ENCODE measurements around the gene C5orf47.

Gene C5orf47

GRCh38 chr5:173962436-173962972 lies 26.5 kb upstream of the C5orf47 start:
- Histone ChIP-seq H4K20me1 (ENCODE audit: insufficient read depth, low read length) (no peaks in the 10 kb centered on the region), H2AFZ (ENCODE audit: low read length) (no peak overlapping the region), H3K4me3 (ENCODE audit: low read length) (no peak overlapping the region), H3K9me3 (replicated peaks; ENCODE audit: insufficient read depth, low read length) (no peaks in the 10 kb centered on the region), H3F3A (ENCODE audit: insufficient read depth, low read length) (peaks cover 28% of the 10 kb centered on the region), H3K9me2 (replicated peaks; ENCODE audit: insufficient read depth, low read length) (no peaks in the 10 kb centered on the region), H3K4me2 (ENCODE audit: low read depth, low read length) (no peak overlapping the region), H3K9ac (ENCODE audit: low read length) (no peak overlapping the region), H3K36me3 (replicated peaks; ENCODE audit: insufficient read depth, low read length) (peaks cover 6% of the 10 kb centered on the region; the same call in 1 of the 2 replicates), H3K4me1 (ENCODE audit: low read length) (no peaks in the 10 kb centered on the region), H3K79me2 (ENCODE audit: low read length) (peaks cover 14% of the 10 kb centered on the region), H3K27ac (ENCODE audit: low read length) (no peak overlapping the region), H3K27me3 (replicated peaks; ENCODE audit: insufficient read depth, low read length) (no peaks in the 10 kb centered on the region)
- no peak for DNase-seq
- no peak for TF ChIP-seq EZH2phosphoT487 (IDR thresholded peaks at IDR 0.05; ENCODE audit: low read length)
- TF ChIP-seq EZH2 (optimal IDR thresholded peaks at IDR 0.05; ENCODE audit: low read depth, low read length) = no peak
- no peak for TF ChIP-seq CTCF (IDR thresholded peaks at IDR 0.05; ENCODE audit: low read length)

GRCh38 chr5:173963182-173963838 lies 25.7 kb upstream of the C5orf47 start:
- no peak for TF ChIP-seq EZH2 (optimal IDR thresholded peaks at IDR 0.05; ENCODE audit: low read depth, low read length)
- no peak for TF ChIP-seq CTCF (IDR thresholded peaks at IDR 0.05; ENCODE audit: low read length)
- TF ChIP-seq EZH2phosphoT487 (IDR thresholded peaks at IDR 0.05; ENCODE audit: low read length) = no peak
- Histone ChIP-seq H3K36me3 (replicated peaks; ENCODE audit: insufficient read depth, low read length) (peaks cover 6% of the 10 kb centered on the region; the same call in 1 of the 2 replicates), H3F3A (ENCODE audit: insufficient read depth, low read length) (peaks cover 28% of the 10 kb centered on the region), H3K4me1 (ENCODE audit: low read length) (no peaks in the 10 kb centered on the region; the same call in 1 of the 2 replicates), H3K79me2 (ENCODE audit: low read length) (peaks cover 8% of the 10 kb centered on the region; the same call in 1 of the 2 replicates), H3K9me2 (replicated peaks; ENCODE audit: insufficient read depth, low read length) (no peaks in the 10 kb centered on the region), H3K9ac (ENCODE audit: low read length) (no peak overlapping the region), H3K4me2 (ENCODE audit: low read depth, low read length) (no peak overlapping the region), H3K27me3 (replicated peaks; ENCODE audit: insufficient read depth, low read length) (no peaks in the 10 kb centered on the region), H3K27ac (ENCODE audit: low read length) (no peak overlapping the region), H2AFZ (ENCODE audit: low read length) (no peak overlapping the region), H3K9me3 (replicated peaks; ENCODE audit: insufficient read depth, low read length) (no peaks in the 10 kb centered on the region), H3K4me3 (ENCODE audit: low read length) (no peak overlapping the region), H4K20me1 (ENCODE audit: insufficient read depth, low read length) (no peaks in the 10 kb centered on the region)
- DNase-seq = no peak

GRCh38 chr5:173963867-173964441 lies 25.0 kb upstream of the C5orf47 start:
- Histone ChIP-seq H3K4me1 (ENCODE audit: low read length) (no peaks in the 10 kb centered on the region; the same call in 1 of the 2 replicates), H3K9ac (ENCODE audit: low read length) (no peak overlapping the region), H3F3A (ENCODE audit: insufficient read depth, low read length) (peaks cover 28% of the 10 kb centered on the region), H2AFZ (ENCODE audit: low read length) (no peak overlapping the region), H3K27ac (ENCODE audit: low read length) (no peak overlapping the region), H3K36me3 (replicated peaks; ENCODE audit: insufficient read depth, low read length) (peaks cover 6% of the 10 kb centered on the region; the same call in 1 of the 2 replicates), H3K9me3 (replicated peaks; ENCODE audit: insufficient read depth, low read length) (no peaks in the 10 kb centered on the region), H3K79me2 (ENCODE audit: low read length) (peaks cover 6% of the 10 kb centered on the region; the same call in 1 of the 2 replicates), H4K20me1 (ENCODE audit: insufficient read depth, low read length) (no peaks in the 10 kb centered on the region), H3K4me3 (ENCODE audit: low read length) (no peak overlapping the region), H3K4me2 (ENCODE audit: low read depth, low read length) (no peak overlapping the region), H3K27me3 (replicated peaks; ENCODE audit: insufficient read depth, low read length) (no peaks in the 10 kb centered on the region), H3K9me2 (replicated peaks; ENCODE audit: insufficient read depth, low read length) (no peaks in the 10 kb centered on the region)
- TF ChIP-seq CTCF (IDR thresholded peaks at IDR 0.05; ENCODE audit: low read length) (no peak), EZH2 (optimal IDR thresholded peaks at IDR 0.05; ENCODE audit: low read depth, low read length) (no peak), EZH2phosphoT487 (IDR thresholded peaks at IDR 0.05; ENCODE audit: low read length) (no peak)
- no peak for DNase-seq
